SK-N-SH (cell line): ENCODE measurements around the gene TRIM9. TPM values are rescaled to one million over a fixed set of nuclear protein-coding genes. Genes with fewer than 3 reads are reported as not detected.

ENCODE experiments used
- CTCF ChIA-PET: fragments of 300-600, 350-600 bp; formaldehyde crosslinking; extraction: SDS; loops from one replicate; lab custom pipeline; 2021; lab: Yijun Ruan, JAX
- POLR2A ChIA-PET: fragments of 350-600 bp; sonication (Branson Sonifier 250); formaldehyde crosslinking; extraction: SDS; loops from one replicate; lab custom pipeline; 2020; ENCODE audit warnings: antibody characterized with exemption, inconsistent platforms; lab: Yijun Ruan, JAX
- DNase-seq: peaks from one replicate; pipeline ENCODE4 v3.0.0; 2012
- H2AFZ ChIP-seq: fragments of 200-600 bp; sonication (generic); 2 replicates; pipeline ENCODE4 v1.8.1; 2016; ENCODE audit warnings: antibody characterized with exemption, mild to moderate bottlenecking, low read depth
- H3F3A ChIP-seq: fragments of 200-600 bp; sonication (generic); replicated peaks from 2 replicates; pipeline ENCODE3; 2016; ENCODE audit warnings: antibody characterized with exemption, mild to moderate bottlenecking; ENCODE audit not compliant: insufficient read depth
- H3K27ac ChIP-seq, 2 experiments: fragments of 200-500 bp in 1 of 2; fragments of 200-600 bp in 1 of 2; sonication (Bioruptor generic) in 1 of 2; sonication (generic), shearing (Covaris generic) in 1 of 2; 2 replicates each; pipeline versions ENCODE4 v1.5.1 to v1.6.1; 2014 to 2016; ENCODE audit warnings: low read depth in 2 of 2, inconsistent platforms in 1 of 2, low read length in 1 of 2, mild to moderate bottlenecking in 1 of 2, mixed read lengths in 1 of 2
- H3K27me3 ChIP-seq: fragments of 200-600 bp; sonication (generic), shearing (Covaris generic); 2 replicates; pipeline ENCODE4 v1.6.1; 2016; ENCODE audit warnings: mixed run types; ENCODE audit not compliant: insufficient read depth
- H3K36me3 ChIP-seq, 2 experiments: fragments of 200-500 bp in 1 of 2; fragments of 200-600 bp in 1 of 2; sonication (Bioruptor generic) in 1 of 2; sonication (generic) in 1 of 2; replicated peaks in 1 of 2; 2 replicates each; pipeline versions ENCODE3 to v1.5.1; 2014 to 2016; ENCODE audit warnings: low read length in 1 of 2, mild to moderate bottlenecking in 1 of 2; ENCODE audit not compliant: insufficient read depth in 2 of 2, control insufficient read depth in 1 of 2
- H3K4me1 ChIP-seq, 2 experiments: fragments of 200-500 bp in 1 of 2; fragments of 200-600 bp in 1 of 2; sonication (Bioruptor generic) in 1 of 2; sonication (generic), shearing (Covaris generic) in 1 of 2; 2 replicates each; pipeline versions ENCODE4 v1.5.1 to v1.6.1; 2014 to 2016; ENCODE audit warnings: low read depth in 1 of 2, low read length in 1 of 2, mixed run types in 1 of 2; ENCODE audit not compliant: insufficient read depth in 2 of 2, control insufficient read depth in 1 of 2
- H3K4me2 ChIP-seq: fragments of 200-600 bp; sonication (generic), shearing (Covaris generic); 2 replicates; pipeline ENCODE4 v1.6.1; 2017; ENCODE audit warnings: mixed run types
- H3K4me3 ChIP-seq, 2 experiments: fragments of 200-500 bp in 1 of 2; fragments of 200-600 bp in 1 of 2; sonication (Bioruptor generic) in 1 of 2; sonication (generic), shearing (Covaris generic) in 1 of 2; 2 replicates each; pipeline versions ENCODE4 v1.5.1 to v1.8.1; 2014 to 2016; ENCODE audit warnings: low read depth in 2 of 2, inconsistent platforms in 1 of 2, low read length in 1 of 2, mild to moderate bottlenecking in 1 of 2, mixed read lengths in 1 of 2, moderate library complexity in 1 of 2
- H3K79me2 ChIP-seq: fragments of 200-600 bp; sonication (generic); 2 replicates; pipeline ENCODE4 v1.8.1; 2017; ENCODE audit warnings: mild to moderate bottlenecking; ENCODE audit not compliant: insufficient read depth
- H3K9ac ChIP-seq: fragments of 200-600 bp; sonication (generic); 2 replicates; pipeline ENCODE4 v1.6.1; 2017; ENCODE audit warnings: mixed run types
- H3K9me2 ChIP-seq: fragments of 200-600 bp; sonication (generic); 2 replicates; pipeline ENCODE4 v1.6.1; 2017; ENCODE audit warnings: mixed run types
- H3K9me3 ChIP-seq: fragments of 200-600 bp; sonication (generic); 2 replicates; pipeline ENCODE4 v1.6.1; 2017; ENCODE audit warnings: mixed run types, mild to moderate bottlenecking, moderate library complexity
- H4K20me1 ChIP-seq: fragments of 200-600 bp; sonication (generic); 2 replicates; pipeline ENCODE4 v1.6.1; 2017; ENCODE audit warnings: mild to moderate bottlenecking, mixed run types; ENCODE audit not compliant: insufficient read depth
- CHD2 ChIP-seq: fragments of 150-350 bp; IDR thresholded peaks from 2 replicates; pipeline ENCODE4 v1.6.1; 2018; ENCODE audit warnings: low read length; ENCODE audit not compliant: partially characterized antibody
- CTCF ChIP-seq: fragments of 200-600 bp; sonication (generic); IDR thresholded peaks from 2 replicates; pipeline ENCODE4 v1.6.1; 2017; ENCODE audit warnings: antibody characterized with exemption, mild to moderate bottlenecking, moderate library complexity
- ELF1 ChIP-seq: IDR thresholded peaks from 2 replicates; pipeline ENCODE4 v1.4.0; 2012
- EP300 ChIP-seq, 2 experiments: IDR thresholded peaks; 2 replicates each; pipeline versions ENCODE4 v1.4.0 to v1.6.1; 2012; ENCODE audit warnings: borderline replicate concordance in 1 of 2, low read depth in 1 of 2, low read length in 1 of 2
- FOSL2 ChIP-seq: IDR thresholded peaks from 2 replicates; pipeline ENCODE4 v1.4.0; 2012; ENCODE audit warnings: low read depth, mild to moderate bottlenecking, moderate library complexity, borderline replicate concordance
- FOXJ3 ChIP-seq: sonication (generic); formaldehyde crosslinking; IDR thresholded peaks from 2 replicates; pipeline ENCODE4 v1.5.1; 2020; ENCODE audit warnings: mild to moderate bottlenecking, missing genetic modification reagents
- FOXM1 ChIP-seq: IDR thresholded peaks from 2 replicates; pipeline ENCODE4 v1.4.0; 2012; ENCODE audit warnings: low read depth, mild to moderate bottlenecking
- IRF3 ChIP-seq: fragments of 150-350 bp; IDR thresholded peaks from 2 replicates; pipeline ENCODE4 v1.6.1; 2016; ENCODE audit warnings: mild to moderate bottlenecking, low read depth, low read length
- JUND ChIP-seq: IDR thresholded peaks from 2 replicates; pipeline ENCODE4 v1.4.0; 2012
- MAX ChIP-seq: IDR thresholded peaks from 2 replicates; pipeline ENCODE4 v1.4.0; 2012; ENCODE audit warnings: low read depth
- MXI1 ChIP-seq: IDR thresholded peaks from 2 replicates; pipeline ENCODE4 v1.6.1; 2012; ENCODE audit warnings: mild to moderate bottlenecking, low read depth, low read length, improper control_type of control experiment
- POLR2AphosphoS5 ChIP-seq: IDR thresholded peaks from 2 replicates; pipeline ENCODE4 v1.6.1; 2012; ENCODE audit warnings: low read depth, low read length
- RAD21 ChIP-seq: IDR thresholded peaks from 2 replicates; pipeline ENCODE4 v1.6.1; 2012; ENCODE audit warnings: mild to moderate bottlenecking, low read length
- RXRA ChIP-seq: IDR thresholded peaks from 2 replicates; pipeline ENCODE4 v1.4.0; 2012; ENCODE audit warnings: low read depth, mild to moderate bottlenecking, borderline replicate concordance
- SIN3A ChIP-seq: IDR thresholded peaks from 2 replicates; pipeline ENCODE4 v1.6.1; 2012; ENCODE audit warnings: low read depth, mild to moderate bottlenecking, low read length, moderate library complexity, borderline replicate concordance
- TCF12 ChIP-seq: IDR thresholded peaks from 2 replicates; pipeline ENCODE4 v1.4.0; 2012
- TEAD4 ChIP-seq: IDR thresholded peaks from 2 replicates; pipeline ENCODE4 v1.4.0; 2012; ENCODE audit warnings: mild to moderate bottlenecking, borderline replicate concordance; ENCODE audit not compliant: insufficient read depth
- WGBS: methylation state at CpG from one replicate; pipeline ENCODE4 v1.1.6; 2017; ENCODE audit warnings: low lambda C conversion rate; 5-methylcytosine and 5-hydroxymethylcytosine counted together
- polyA plus RNA-seq, 3 experiments: library from polyadenylated mRNA; depleted of rRNA; stranded (reverse); fragments of >200 nt; gene quantifications; 2 replicates each; pipeline ENCODE4 v1.2.3, GENCODE V29; 2012

The TRIM9 gene
- polyA plus RNA-seq, 1 of the 3 experiments (the other 2 are of a cell fraction) = 3.9 TPM

GRCh38 chr14:51004352-51004800, 90.5 kb downstream of the TRIM9 start:
- no peaks in the 10 kb centered on the region for H3K79me2 ChIP-seq
- H3K9ac ChIP-seq = peak overlapping the region; percentile 8; the same call in 1 of the 2 replicates
- peak overlapping the region; percentile 39 to 89 for H3K27ac ChIP-seq
- H2AFZ ChIP-seq = peak overlapping the region; percentile 70
- peaks cover 37% of the 10 kb centered on the region for H3F3A ChIP-seq
- ChIA-PET POLR2A (no interaction called here), CTCF (interaction anchor here (1.1 kb wide), 1 partner anchor 90 kb away, joined by 6 read pairs; no protein-coding TSS in a partner anchor)
- DNase-seq = no peak
- peaks cover 23 to 47% of the 10 kb centered on the region in 2 experiments for H3K4me1 ChIP-seq
- TF ChIP-seq RXRA (no peak), ELF1 (no peak), RAD21 (no peak), FOXM1 (no peak), MXI1 (no peak), IRF3 (no peak)
- H3K9me2 ChIP-seq = no peaks in the 10 kb centered on the region
- no peak overlapping the region for H3K4me3 ChIP-seq
- no peaks in the 10 kb centered on the region for H3K27me3 ChIP-seq
- no peaks in the 10 kb centered on the region for H4K20me1 ChIP-seq
- no peaks in the 10 kb centered on the region for H3K9me3 ChIP-seq
- peak overlapping the region; percentile 61 for H3K4me2 ChIP-seq
- peaks cover 0 to under 1% of the 10 kb centered on the region in 2 experiments for H3K36me3 ChIP-seq

GRCh38 chr14:51002406-51002999, 92.4 kb downstream of the TRIM9 start:
- Histone ChIP-seq H3K79me2 (no peaks in the 10 kb centered on the region), H3K36me3 (no peaks in the 10 kb centered on the region), H3K27ac (no peak overlapping the region), H3F3A (peaks cover 34% of the 10 kb centered on the region), H3K9me3 (no peaks in the 10 kb centered on the region), H3K4me3 (no peak overlapping the region), H4K20me1 (no peaks in the 10 kb centered on the region), H3K4me2 (no peak overlapping the region), H3K9ac (no peak overlapping the region), H3K4me1 (peaks cover 20 to 40% of the 10 kb centered on the region in 2 experiments), H3K27me3 (no peaks in the 10 kb centered on the region), H2AFZ (no peak overlapping the region), H3K9me2 (no peaks in the 10 kb centered on the region)
- DNase-seq = no peak
- TF ChIP-seq EP300 (IDR thresholded peaks at IDR 0.05; ENCODE audit: borderline replicate concordance in 1 of 2, low read depth in 1 of 2, low read length in 1 of 2) (no peak), MAX (no peak), CTCF (no peak), SIN3A (no peak), JUND (no peak), TEAD4 (no peak), FOSL2 (no peak), FOXJ3 (CRISPR knock-in tag) (no peak), RAD21 (no peak), POLR2AphosphoS5 (no peak), TCF12 (no peak), CHD2 (no peak), ELF1 (no peak)
- whole genome bisulfite sequencing = 97% methylated on average over 5 of the region's 5 CpGs
- ChIA-PET CTCF (no interaction called here), POLR2A (no interaction called here)
